Activated CD4-positive, alpha-beta T cell treated with anti-CD3 and anti-CD28 coated beads, Interleukin-2, amount 50 U/mL, for 48 hours (primary cell): Measurements from ENCODE around the gene HTRA3.
"Not testable (repeated sequence)": the region's sequence is repeated elsewhere in the genome, so short reads cannot be mapped to it uniquely, and the experiment has no call there.

ENCODE experiments used
- DNase-seq, 2 experiments: peaks; one replicate each; pipeline ENCODE4 v3.0.0-alpha.2; 2020

Gene HTRA3

GRCh38 chr4:8346838-8347605 lies 77.5 kb downstream of the HTRA3 start:
- no peak for DNase-seq

GRCh38 chr4:8347660-8348059 lies 78.1 kb downstream of the HTRA3 start:
- no peak for DNase-seq

DNA sequence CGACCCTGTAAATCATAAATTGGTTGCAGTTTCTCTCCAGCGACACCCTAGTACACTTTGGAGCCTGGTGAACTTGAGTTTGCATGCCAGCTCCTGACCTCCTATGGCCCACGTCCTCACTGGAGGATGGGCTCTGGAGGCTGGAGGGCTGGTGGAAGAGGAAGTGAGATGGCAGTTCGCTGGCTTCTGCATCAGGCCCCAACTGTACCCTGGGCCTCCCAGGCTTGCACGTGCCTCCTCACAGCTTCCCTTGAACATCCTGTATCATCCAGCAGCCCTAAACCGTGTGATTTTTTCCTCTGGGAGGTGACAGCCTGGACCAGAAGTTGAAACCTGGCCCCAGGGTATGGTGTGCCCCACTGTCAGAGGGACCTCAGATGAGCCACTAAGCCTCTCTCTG lies 78.5 kb downstream of the HTRA3 start:
- DNase-seq = no peak

DNA sequence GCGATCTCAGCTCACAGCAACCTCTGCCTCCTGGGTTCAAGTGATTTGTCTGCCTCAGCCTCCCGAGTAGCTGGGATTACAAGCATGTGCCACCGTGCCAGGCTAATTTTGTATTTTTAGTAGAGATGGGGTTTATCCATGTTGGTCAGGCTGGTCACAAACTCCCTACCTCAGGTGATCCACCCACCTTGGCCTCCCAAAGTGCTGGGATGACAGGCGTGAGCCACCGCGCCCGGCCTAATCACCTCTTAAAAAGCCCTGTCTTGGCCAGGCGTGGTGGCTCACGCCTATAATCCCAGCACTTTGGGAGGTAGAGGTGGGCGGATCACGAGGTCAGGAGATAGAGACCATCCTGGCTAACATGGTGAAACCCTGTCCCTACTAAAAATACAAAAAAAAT lies 79.7 kb downstream of the HTRA3 start:
- DNase-seq = not testable (repeated sequence)

GRCh38 chr4:8349664-8350236 lies 80.2 kb downstream of the HTRA3 start:
- no peak for DNase-seq

DNA sequence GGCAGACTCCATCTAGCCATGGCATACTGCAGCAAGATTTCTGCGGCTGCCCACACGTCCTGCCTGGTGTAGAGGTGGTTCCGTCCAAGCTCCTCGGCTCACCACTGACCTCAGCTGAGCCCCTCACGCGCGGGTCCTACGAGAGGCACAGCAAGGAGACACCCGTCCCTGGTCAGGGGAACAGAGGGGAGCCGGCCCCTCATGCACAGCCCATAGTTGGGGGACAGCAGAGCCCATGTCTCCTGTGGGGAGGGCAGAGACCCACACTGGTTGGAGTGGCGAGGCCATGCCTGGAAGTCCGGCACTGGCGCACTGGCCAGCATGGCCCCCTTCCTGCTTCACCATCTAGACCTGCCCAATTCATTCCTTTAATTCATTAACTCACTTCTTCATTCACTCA lies 80.8 kb downstream of the HTRA3 start:
- DNase-seq = no peak

GRCh38 chr4:8350841-8351461 lies 81.4 kb downstream of the HTRA3 start:
- DNase-seq = no peak

DNA sequence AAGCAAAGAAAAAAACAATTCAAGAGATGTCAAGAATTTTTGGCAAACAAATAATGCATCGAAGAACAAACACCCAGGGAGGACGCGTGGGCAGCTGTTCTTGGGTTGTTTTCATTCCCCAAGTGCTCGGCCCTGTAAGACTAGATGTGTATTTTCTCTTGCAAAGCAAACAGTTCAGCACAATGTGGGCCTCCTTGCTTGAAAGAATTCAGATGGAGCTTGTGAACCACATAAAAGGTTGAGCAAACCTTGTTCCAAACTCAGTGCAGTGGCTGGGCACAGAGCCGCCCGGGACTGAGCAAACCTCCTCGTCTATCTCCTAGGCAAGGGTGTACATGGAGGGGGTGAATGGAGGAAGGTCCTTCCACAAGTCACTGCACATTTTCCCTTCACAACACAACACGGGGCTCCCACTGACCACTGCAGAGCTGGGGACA lies 82.4 kb downstream of the HTRA3 start:
- no peak for DNase-seq

DNA sequence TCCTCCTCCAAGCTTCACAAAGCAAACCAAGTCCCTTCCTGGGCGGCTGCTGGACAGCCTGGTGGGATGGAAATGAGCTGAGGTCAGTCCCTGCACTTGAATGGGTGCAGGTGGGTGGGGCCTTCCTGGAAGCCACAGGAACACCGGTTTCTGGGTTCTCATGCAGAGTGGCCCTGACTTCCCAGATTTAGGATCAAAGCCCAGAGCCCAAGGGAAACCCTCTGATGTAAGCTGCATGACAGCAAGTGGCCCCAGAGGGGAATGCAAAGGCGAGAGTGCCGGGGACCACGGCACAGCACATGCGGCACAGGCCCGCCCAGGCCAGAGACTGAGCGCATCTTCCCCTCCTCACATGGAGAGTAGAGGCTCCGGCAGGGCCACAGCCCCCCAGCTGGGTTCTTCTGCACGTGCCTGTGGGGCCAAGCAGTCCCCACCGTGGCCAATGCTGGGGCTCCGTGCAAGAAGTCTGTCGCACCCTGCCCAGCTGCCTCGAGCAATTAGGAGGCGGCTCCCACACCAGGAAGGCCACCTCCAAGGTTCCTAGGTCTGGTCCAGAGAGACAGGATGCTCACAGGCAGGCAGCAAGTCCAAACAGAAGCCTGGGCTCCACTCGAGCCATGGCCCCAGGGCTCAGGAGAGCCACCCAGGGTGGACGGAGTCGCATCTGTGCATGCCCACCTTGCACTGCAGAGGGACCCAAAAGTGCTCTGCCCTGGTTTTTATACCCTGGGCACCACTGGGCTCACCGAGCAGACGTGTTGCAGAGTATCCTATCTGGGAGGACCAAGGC lies 83.0 kb downstream of the HTRA3 start:
- no peak for DNase-seq

- DNase-seq = no peak
Measured at GRCh38 chr4:8353158-8353669, 83.7 kb downstream of the HTRA3 start.

DNA sequence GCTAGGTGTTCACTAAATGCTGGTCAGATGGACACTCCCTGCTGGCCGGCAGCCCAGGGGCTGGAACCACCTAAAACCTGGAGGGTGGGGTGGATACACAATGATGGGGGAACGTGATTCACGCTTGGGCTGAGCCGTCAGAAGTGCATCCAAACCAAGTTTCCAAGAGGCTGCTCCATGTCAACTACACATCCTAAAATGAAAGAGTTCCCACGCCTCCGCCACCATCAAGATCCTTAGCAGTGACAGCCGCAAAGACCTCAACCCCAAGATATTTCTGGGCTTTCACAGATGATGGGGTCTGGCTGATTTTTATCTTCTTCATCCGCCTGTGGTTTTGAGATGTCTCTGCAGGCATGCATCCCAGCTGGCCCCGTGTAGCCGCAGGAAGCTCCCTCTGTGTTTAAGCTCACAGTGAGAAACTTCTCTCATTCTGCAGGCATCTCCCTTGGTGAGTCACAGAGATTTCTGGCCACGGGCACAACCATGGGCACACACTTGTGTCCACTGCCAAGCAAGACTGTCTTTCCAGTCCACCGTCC lies 84.4 kb downstream of the HTRA3 start:
- DNase-seq = no peak

- no peak for DNase-seq
Measured at GRCh38 chr4:8355306-8355705, 85.8 kb downstream of the HTRA3 start.

DNA sequence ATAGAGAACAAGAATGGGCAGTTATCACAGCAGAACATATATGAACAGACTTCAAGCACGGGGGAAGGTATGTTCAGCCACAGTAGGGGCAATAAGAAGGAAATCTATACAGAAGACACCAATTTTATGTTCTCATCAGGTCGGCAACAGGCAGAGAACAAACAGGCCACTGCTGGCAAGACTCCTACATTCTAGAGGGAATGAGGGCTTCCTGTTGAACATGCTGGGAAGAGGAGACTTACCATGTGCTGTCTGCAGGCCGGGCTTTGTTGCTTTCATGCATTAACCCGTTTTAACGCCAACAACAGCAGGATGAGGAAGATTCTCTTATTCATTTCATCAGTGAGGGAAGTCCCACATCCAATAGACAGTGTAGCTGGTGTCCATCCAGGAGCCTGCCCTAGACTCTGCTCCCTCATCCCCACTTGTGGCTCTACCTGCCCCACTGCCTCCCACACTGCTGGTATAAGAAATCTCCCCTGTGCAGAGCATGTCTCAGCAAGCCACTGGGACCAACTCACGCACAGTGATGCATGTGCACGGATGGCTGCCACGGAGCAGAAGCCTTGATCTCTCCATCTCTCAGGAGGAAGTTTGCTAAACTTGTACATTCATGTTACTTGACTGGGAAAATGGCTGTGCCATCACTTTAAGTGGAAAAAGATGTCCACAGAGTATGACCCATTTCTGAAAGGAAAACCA lies 86.5 kb downstream of the HTRA3 start:
- no peak for DNase-seq
